Fibroblast of villous mesenchyme (primary cell): ENCODE results near the gene SPEM2. TPM values are rescaled to one million over a fixed set of nuclear protein-coding genes. Genes with fewer than 3 reads are reported as not detected.
A peak's percentile ranks its signal among the peaks of the same experiment; 100 is the strongest.

ENCODE experiments used
- DNase-seq: peaks from one replicate; pipeline ENCODE4 v3.0.0-alpha.2; 2010; ENCODE audit warnings: low read depth
- H3K4me3 ChIP-seq: 2 replicates; pipeline ENCODE4 v1.5.1; 2011; ENCODE audit warnings: low read depth, mild to moderate bottlenecking, low read length
- total RNA-seq: library from RNA; depleted of rRNA; stranded (reverse); fragments of >200 nt; gene quantifications from 2 replicates; pipeline ENCODE4 v1.2.3, GENCODE V29; 2012
- TF ChIP-seq, protein P1 (sequence below): IDR thresholded peaks from 2 replicates; pipeline ENCODE4 v1.5.1; 2012; ENCODE audit warnings: low read depth, mild to moderate bottlenecking, low read length; ENCODE audit not compliant: insufficient read depth

Gene SPEM2
- total RNA-seq, 1 donor: not detected

DNA sequence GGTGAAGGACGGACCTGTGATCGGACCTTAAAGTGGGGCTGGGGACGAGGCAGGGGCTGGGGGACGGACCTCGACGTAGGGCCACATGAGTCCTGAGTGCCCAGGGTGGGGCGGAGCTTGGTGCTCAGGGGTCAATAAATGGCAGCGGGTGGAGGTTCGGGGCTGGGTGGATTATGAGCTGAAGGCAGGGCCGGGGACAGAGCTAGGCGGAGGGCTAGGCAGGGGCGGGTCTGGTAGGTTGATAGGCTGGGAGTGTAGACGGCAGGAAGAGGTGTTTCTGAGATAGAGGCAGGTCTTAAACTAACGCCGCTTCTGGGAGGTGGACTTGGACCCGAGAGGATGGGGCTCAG is 20.2 kb downstream of the SPEM2 start:
- peak overlapping the region; percentile 52 for H3K4me3 ChIP-seq
- TF ChIP-seq, protein P1, sequence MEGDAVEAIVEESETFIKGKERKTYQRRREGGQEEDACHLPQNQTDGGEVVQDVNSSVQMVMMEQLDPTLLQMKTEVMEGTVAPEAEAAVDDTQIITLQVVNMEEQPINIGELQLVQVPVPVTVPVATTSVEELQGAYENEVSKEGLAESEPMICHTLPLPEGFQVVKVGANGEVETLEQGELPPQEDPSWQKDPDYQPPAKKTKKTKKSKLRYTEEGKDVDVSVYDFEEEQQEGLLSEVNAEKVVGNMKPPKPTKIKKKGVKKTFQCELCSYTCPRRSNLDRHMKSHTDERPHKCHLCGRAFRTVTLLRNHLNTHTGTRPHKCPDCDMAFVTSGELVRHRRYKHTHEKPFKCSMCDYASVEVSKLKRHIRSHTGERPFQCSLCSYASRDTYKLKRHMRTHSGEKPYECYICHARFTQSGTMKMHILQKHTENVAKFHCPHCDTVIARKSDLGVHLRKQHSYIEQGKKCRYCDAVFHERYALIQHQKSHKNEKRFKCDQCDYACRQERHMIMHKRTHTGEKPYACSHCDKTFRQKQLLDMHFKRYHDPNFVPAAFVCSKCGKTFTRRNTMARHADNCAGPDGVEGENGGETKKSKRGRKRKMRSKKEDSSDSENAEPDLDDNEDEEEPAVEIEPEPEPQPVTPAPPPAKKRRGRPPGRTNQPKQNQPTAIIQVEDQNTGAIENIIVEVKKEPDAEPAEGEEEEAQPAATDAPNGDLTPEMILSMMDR: no peak

DNA sequence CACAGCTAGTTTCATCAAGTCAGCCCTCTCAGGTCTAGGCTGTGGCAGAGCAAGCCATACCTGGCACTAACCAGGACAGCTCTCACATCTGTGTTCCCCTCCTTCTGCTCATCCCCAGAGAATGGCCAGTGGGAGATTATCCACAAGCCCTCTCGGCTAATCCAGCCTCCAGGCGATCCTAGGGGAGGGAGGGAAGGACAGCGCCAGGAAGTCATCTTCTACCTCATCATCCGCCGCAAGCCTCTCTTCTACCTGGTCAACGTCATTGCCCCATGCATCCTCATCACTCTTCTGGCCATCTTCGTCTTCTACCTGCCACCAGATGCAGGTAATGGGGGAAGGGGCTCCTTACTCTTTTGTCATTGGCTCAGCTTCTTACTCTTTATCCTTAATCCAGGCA is 23.0 kb downstream of the SPEM2 start:
- TF ChIP-seq, protein P1: no peak
- no peak overlapping the region for H3K4me3 ChIP-seq
- DNase-seq: no peak

More for the DNA sequence above, 20.2 kb downstream of the SPEM2 start:
- DNase-seq: no peak

DNA sequence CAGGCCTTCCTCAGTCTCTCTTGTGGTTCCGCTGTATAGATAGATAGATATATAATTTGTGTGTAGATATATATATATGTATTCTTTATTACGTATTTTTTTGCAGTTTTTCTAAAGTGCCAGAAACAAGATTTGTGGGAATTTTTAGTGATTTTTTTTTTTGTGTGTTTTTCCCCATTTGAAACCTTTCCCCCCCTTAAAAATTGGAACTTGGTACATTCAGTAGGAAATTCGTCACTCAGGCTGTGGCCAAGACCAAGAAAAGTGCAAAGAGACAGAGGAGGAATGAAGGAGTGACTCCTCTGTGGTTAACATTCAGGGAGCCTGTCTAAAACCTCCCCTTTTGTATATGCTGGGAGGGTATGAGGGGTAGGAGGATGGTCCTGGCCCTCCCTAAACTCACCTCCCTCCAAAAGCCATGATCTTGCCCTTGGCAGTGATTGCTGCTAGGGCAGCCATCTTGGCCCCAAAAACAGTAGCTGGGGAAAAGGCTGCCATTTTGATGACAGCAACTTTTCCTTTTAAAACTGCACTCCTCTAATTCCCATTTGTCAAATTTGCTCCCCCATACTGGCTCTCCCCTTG is 34.6 kb downstream of the SPEM2 start:
- DNase-seq: no peak
- H3K4me3 ChIP-seq: no peak overlapping the region
- TF ChIP-seq, protein P1: no peak

DNA sequence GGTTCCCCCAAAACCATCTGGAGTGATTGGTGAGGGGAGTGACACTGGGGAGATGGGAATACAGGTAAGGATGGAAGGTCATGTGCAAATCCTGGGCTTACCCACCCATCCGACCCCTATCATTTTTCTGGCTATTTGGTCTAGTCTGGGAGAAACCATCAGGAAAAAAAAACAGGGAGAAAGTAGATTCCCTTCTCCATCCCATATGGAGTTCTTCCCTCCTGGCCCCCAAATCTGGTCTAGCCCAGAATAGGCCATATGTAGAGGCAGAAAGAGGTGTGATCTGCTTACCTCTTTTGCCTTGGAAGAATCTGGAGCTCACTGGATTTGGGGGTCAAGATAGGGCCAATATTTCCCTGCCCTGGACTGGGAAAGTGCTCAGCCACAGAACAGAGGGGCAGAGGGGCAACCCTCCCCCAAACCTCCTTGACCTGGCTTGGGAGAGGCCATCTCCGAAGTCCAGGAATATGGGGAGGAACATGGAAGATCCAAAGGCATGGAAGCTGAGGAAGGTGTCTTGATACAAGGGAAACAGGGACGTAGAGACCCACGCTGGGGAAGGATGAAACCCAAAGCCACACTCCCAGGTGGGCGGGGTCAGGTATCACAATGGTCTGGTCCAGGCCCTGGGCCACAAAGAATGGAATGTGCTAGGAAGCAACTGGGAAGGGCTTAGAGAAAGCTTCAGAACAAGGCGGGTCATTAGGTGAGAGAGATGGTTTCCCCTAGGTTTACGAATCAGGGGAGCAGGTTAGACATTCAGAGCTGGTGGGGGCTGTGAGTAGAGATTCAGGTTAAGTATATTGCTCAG is 35.6 kb downstream of the SPEM2 start:
- TF ChIP-seq, protein P1: no peak
- H3K4me3 ChIP-seq: no peak overlapping the region
- DNase-seq: no peak

DNA sequence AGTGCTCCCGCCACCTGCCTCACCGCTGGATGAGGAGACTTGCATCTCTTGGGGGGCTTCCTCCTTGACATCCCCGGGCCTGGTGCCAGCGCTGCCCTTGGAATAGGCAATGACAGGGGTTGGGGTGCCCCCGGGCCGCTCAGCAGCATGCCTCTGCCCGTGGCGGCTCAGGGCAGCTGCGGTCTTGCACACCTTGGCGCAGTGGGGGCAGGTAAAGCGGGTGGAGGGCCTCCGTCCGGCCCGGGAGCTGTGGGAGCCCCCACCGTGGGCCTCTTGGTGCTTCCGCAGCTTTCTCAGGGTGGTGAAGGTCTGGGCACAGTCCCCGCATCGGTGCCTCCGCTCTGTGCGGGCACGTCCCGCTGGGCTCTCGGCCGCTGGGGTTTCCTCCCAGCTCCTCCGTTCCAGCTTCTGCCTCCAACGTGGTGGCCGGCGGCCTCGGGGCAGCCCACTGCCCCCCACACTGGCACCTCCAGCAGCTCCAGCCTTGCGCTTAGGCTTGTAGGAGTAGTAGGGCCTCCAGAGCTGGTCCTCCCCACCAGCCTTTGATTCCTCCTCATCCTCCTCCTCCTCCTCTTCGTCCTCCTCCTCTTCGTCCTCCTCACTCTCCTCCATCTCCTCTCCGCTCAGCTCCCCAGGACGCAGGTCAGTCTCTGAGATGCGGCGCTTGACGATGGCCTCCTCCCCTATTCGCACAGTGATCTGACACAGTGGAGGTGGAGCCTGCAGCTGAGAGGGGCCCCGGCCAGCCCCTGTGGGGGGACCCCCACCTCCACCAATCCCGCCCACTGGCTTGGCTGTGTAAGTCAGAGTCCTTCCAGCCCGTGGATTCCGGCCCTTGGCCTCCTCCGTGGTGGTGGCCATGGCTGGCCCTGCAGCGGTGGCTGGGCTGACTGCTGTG is 37.3 kb downstream of the SPEM2 start:
- TF ChIP-seq, protein P1: no peak
- no peak overlapping the region for H3K4me3 ChIP-seq
- no peak for DNase-seq

DNA sequence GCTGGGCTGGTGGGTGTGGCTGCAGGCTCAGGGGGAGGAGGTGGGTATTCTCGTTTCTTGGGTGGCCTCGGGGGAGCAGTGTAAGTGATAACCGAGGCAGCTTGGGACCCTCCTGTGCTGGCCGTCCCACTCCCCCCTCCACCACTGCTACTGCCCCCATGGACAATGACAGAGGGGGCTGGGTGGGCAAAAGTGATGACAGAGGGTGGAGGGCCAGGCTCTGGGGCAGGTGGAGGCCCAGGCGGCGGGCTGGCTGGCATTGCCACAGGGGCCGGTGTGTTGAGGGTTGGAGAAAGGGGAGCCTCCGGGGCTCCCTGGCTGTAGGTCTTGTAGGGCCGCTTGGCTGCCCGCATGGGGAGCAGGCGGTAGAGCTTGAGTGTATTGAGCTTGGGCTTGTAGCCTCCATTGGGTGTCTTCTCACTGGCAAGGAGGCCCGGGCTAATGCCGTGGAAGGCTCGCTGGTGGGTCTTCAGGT is 38.0 kb downstream of the SPEM2 start:
- DNase-seq: no peak
- TF ChIP-seq, protein P1: no peak
- no peak overlapping the region for H3K4me3 ChIP-seq
